Globus pallidus (tissue), 1 donor: ENCODE data around the gene SLX9.
"Not testable (repeated sequence)": the region's sequence is repeated elsewhere in the genome, so short reads cannot be mapped to it uniquely, and the experiment has no call there.

Experiments
- DNase-seq: peaks from one replicate; pipeline ENCODE4 v3.0.0-alpha.2; 2015; ENCODE audit warnings: low spot score

The SLX9 gene

DNA sequence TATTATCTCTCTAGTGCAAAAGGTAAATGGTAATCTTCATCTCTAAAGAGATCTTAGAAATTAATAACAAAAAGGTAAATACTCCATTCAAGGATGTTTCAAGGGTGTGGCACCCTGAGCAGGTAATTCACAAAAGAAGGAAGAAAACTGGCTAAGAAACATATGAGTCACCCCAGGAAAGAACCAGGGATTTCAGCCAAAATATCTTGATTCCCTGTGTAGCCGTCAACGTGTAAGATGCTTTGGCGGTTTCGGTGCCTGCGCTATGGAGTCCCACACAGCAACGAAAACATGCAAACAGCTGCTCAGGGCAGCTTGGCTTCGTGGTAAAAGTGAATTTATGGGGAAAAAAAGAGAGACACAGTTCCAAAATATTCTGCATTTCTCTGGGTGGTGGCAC lies 22.9 kb upstream of the SLX9 start:
- DNase-seq, result no peak

DNA sequence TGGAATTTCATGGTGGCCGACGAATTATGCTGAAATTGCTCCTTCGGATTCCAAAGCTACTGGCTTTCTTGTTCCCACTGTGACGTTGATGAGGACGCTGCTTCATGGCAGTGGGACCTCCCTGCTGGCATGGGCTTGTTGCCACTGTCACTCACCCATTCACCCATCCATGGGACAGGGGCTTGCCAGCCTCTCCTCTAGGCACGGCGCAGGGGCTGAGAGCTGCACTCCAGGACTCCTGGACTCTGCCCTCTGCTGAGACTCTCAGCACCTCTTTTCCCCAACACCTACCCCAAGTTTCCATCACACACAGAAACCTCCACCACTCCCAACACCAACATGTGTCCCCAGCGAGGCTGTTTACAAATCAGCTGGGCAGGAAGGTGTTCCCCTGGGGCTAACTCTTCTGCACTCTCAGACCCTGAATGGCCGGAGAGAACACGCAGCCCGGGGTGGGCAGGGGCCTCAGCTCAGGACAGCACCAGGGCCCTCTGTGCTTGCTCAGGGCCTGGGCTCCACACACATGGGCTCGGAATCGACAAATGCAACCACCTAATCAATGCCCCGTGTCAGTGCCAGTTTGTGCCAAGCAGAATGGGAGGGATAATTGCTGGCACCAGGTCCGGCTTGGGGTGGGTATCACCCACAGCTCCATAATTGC lies 22.3 kb upstream of the SLX9 start:
- no peak for DNase-seq

DNA sequence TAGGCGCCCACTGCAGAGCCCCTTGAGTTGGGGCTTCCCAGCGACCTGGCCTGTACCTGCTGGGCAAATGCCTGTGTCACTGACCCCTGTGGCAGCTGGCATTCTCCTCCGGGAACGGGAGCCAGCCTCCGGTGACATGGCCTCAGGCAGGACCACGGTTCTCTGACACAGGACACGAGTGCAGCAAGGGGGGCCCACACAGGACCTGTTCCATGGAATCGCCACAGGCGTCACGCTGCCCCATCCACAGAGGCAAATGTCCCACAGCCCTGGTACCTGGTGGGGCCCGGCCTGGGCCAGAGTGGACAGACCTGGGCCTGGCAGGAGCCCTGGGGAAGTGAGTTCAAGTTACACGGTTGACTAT lies 21.7 kb upstream of the SLX9 start:
- no peak for DNase-seq

DNA sequence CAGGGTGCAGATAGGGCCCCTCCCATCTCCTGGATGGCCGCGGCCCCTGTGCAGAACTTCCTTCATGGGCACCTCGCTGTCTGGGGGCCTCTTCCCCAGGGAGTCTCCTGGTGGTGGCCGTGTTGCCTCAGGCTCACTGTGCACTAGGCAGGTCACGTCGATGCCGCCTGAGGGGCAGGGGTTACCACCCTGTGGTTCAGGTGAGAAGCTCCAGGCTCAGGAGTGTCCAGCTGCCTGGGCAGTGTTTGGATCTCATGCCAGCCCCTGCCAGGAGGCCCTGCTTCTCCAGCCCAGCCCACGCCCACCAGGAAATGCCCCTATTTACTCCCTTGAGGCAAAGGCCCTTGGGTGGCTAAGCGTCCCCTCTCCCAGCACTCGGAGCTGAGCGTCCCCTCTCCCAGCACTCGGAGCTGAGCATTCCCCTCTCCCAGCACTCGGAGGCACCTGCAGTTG lies 21.2 kb upstream of the SLX9 start:
- no peak for DNase-seq

DNA sequence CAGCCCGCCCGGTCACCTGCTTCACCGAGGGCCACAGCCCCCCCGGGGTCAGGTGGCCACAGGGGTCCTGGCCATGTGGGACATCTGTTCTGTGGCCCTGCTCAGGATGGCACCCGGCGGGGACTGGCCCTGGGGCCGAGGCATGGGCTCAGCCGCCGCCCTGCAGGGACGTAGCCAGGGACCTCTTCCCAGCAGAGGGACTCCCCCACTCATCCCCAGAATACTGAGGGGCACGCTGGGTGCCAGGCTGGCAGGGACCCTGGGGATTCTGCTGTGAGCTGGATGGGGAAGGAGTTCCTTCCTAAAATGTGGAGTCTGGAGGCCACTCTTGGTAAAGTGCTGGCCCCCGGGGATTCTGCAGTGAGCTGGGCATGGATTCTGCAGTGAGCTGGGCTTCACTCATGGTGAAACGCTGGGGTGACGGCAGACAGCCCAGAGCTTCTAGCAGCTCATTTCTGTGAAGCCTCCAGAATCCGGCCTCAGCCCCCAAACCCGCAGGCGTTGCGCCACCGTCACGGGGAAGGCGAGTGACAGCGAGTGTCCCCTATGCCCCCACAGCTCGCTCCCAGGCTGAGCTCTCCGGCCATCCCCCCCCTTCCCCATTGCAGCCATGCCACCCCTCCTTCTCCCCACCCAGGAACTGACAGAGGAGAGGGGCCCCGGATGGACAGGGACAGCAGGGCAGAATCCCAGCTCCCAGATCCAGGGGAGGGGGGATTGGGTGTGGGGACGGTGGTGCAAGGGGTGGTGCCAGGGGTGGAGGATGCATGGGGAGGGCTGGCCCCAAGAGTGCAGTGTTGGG lies 20.5 kb upstream of the SLX9 start:
- DNase-seq, result no peak

DNA sequence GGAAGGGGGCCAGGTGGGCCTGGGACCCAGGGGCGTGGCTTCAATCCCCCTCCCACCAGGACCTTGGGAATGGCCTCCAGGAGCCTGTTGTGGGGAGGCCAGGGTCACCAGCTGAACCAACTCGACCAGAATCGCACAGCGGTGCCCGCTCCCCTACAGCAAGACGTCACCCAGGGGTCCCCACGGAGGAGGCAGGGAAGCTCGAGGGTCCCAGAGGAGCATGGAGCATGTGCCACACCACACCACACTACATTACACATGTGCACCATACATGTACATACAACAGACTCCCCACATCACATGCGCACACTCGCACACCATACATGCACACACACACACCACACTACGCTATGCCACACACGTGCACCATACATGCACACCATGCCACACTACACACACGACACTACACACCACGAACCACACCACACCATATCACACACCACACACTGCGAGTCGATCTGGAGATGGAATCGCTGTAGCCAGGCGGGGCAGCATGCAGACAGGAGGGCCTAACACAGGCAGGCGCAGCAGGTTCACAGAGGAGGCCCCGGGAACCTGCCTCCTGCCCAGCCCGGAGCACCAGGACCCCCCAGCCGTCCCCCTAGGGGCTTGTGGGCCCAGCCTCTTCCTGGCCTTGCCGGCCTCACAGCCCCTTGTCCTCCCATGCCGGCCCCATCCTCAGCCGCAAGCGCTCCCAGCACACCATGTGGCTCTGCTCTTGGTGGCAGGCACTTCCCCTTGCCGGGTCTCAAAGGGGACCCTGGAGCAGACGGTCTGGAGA lies 19.7 kb upstream of the SLX9 start:
- DNase-seq, result no peak

DNA sequence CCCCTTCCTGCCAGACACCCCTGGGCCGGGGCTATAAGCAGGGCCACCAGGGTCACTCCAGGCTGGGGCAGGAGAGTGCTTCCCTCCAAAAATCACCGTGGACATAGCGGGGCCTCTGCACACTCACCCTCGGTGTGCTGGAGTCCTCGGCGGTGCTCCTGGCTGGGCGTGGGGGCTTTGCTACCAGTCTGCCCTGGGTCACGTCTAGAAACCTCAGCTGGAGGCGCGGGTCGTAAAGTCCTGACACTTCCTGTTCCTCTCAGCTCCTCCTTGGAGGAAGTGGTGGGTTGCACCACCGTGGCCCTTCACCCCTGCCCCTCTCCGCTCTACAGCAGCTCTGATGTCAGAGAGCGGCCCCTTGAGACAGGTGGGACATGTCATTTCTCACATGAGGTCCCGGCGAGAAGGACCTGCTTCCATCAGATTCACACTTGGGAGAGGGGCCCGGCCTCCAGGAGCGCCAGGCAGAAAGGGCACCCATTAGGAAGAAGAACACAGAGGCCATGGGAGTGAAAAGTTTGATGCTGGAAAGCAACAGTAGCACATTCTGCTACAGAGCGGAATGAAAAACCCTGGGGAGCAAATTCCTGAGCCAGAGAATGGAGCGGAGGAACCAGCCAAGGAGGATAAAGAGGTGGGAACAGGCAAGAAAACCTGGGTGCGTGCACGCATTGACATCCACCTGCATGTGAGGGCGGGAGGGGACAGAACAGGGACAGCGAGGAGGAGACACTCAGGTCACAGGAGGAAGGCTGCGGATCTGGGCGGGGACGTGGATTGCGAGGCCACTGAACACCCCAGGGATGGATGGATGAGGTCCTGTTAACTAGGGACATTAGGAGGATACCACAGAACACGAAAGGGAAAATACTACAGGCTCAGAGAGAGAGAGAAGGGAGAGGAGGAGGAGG lies 18.9 kb upstream of the SLX9 start, which contains the start of gene ITGB2:
ITGB2 (minus strand) TSS at position 206 of the 911 bp plus-strand sequence. CDS start 10,117 bp downstream, outside the sequence.
- DNase-seq, result no peak

DNA sequence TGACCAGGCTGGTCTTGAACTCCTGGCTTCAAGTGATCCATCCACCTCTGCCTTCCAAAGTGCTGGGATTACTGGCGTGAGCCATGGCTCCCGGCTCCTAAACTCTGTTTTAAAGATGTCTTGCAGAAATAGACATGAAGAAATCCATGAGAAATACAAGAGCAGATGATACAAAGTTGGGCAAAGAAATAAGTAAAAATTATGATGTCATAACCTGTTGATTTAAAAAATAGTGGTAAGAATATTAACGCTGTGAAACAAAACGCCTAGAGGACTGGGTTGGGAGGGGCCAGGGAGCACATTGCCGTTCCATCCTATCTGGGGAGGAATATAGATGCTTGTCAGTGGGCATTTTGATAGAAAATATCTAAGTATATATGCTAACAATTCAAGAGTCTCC lies 17.9 kb upstream of the SLX9 start:
- DNase-seq, result no peak

DNA sequence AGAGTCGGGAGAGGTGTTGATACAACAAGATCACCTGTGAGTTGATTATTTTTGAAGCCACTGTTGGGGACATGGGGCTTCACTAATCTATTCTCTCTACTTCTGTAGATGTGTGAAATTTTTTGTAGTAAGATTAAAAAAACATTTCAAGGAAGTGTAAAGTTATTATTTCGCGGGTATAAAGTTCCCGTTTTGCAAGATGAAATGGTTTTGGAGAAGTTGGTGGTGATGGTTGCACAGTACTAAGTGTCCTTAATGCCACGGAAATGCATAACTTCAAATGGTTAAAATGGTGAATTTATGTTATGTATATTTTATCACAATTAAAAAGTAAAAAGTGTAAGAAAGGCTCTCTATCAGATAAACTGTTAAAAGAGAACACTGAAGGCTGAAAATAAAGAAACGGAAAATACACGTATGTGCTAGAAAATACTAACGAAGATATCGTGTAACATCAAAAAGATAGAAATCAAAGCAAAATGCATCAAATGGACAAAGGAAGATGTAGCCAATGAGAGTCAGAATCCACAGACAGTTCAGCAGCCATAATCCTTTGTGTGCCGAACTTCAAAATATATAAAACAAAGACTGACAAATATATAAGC lies 16.2 kb upstream of the SLX9 start:
- no peak for DNase-seq

DNA sequence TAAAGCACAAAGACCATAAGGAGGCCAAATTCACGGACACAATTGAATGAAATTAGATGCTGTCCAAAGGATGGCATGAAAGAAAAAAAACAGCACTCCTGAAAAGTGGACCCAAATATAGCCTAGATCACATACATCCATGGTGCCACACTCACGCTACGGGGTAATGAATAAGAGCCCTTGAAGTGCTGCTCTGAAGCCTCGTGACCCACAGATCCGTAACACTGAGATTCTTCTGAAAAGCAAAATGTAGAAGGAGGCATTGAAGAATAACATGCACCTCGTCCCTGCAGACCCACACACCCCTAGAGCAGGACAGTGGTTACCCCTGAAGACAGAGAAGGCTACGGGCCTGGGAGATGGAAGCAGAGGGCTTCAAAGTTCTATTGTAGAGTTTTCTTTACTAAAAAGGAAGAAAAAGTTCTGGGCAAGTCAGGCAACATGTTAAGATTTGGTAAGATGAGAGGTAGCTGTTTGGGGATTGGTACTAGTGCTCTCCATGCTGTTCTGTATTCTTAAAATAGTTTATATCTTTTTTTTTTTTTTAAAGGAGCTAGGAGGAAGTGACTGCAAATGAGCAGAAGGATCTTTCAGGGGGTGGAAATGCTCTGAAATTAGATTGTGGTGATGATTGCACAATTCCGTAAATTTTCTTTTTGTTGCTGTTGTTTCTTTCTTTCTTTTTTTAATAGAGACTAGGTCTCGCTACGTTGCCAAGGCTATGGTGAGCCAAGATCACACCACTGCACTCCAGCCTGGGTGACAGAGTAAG lies 15.0 kb upstream of the SLX9 start:
- no peak for DNase-seq

DNA sequence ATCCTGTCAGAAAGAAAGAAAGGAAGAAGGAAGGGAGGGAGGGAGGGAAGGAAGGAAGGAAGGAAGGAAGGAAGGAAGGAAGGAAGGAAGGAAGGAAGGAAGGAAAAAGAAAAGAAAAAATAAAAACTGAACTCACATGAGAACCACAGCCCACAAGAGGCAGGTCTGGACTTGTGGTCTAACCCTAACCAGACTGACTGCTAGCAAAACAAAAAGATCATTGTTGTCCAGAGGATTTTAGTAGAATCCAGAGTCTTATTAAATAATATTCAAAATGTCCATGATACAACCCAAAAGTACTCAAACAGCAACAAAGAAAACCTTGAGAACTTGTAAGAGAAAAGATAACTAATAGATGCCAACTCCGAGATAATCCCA lies 14.5 kb upstream of the SLX9 start:
- DNase-seq, result no peak

DNA sequence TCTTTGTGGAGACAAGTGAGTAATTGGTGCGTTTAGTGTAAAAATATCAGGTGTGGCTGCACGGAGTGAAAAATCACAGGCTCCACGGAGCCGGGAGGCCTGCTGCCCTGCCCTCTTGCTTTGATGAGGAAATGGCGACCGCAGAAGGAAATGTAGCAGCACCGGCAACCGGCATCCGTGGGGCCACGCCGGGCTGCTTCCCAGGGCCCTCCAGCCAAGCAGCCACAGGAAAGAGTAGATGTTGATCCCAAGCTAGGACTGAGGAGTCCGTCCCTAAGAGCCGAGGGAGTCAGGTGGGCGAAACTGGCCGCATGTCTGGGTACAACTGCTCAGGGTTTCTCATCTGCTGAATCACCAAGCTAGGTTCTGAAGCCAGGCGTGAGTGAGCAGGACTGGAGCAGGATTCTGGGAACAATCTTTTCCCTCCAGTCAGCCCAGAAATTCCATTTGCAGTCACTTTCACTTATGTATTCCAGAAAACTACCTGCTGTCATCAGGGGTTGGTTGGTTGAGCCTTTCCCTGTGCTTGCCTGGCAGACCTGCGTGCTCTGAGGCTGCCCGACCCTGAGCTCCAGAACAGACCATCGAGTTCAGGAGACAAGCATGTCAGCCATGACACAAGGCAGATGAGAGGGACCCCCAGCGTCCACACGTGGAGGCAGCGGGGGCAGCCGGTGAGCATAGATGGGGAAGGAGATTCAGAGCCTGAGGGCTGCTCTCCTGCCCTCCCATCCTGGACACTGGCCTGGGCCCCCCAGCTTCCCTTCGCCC lies 13.3 kb upstream of the SLX9 start:
- DNase-seq, result no peak

DNA sequence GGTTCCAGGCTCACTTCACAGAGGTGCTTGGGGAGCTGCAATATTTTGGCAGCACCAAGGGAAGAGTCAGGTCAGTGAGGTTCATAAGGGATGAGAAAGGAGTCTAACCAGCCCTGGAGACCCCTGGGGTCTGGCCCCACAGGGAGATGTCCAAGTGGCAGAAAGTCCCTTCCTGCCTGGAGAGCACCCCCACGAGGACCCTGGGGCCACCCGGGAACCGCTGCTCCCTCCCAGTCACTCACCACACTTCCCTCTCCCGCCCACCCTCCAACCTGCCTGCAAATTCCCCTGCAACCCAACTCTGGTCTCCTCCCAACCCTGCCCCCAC lies 12.6 kb upstream of the SLX9 start:
- DNase-seq, result no peak

DNA sequence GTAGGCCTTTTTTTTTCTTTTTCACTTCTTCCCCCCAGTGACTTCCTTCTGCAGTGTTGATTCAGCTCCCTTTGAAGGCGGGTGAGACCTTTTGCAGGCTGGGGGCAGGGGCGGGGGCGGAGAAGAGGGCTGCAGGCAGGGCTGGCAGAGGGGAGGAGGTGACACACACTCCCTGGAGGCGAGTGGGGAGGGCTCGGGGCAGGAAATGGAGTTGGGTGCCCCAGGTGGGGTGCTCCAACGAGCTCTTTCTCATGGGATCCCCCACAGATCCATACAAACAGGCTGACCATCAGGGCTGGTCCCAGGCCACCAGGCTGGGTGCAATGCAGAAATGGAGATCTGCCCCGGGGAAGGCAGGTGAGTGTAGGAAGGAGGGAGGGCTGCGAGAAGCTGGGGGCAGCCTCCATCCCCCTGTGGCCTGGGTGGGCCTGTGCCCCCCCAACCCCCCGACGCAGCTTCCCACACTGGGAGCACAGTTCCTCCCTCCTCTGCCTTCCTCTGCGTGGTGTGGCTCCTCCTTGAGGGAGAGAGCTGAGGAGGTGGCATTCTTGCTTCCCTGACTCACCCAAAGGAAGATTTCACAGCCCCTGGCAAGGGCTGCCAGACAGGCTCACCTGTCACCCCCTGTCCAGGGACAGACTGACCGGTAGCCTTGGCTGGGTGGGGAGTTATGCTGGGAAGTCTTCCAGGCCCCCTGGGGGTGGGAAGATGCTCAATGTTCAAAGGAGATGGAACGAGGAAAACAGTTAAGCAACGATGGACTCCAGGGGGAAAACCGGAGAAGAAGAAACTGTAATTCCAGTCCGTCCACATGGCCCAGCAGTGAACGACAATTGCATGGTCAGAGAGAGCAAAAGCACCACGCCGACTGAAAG lies 12.0 kb upstream of the SLX9 start:
- no peak for DNase-seq

DNA sequence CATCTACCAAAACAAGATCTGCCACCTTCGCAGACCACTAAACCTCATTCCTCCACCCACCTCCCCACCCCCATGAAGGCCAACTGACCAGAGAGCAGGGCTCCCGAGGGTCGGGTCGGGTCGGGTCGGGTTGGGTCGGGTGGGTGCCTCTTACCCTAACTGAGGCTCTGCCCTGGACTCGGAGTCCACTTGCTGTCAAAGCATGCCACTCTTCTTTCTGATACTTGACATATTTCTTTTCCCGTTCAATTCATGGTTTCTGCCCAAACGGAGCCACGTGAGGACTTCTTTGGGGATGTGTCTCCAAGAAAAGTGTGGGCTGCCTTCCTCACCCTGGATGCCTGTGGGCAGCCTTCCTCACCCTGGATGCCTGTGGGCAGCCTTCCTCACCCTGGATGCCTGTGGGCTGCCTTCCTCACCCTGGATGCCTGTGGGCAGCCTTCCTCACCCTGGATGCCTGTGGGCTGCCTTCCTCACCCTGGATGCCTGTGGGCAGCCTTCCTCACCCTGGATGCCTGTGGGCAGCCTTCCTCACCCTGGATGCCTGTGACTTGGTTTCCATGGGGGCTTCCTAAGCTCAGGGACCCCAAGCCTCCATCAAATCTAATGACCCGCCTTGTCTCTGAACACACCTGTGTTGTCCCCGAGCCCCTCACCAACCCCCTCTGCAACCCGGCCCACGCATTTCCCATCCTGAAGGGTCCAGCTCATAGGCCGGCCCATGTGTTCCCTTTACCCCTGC lies 11.2 kb upstream of the SLX9 start:
- not testable (repeated sequence) for DNase-seq

DNA sequence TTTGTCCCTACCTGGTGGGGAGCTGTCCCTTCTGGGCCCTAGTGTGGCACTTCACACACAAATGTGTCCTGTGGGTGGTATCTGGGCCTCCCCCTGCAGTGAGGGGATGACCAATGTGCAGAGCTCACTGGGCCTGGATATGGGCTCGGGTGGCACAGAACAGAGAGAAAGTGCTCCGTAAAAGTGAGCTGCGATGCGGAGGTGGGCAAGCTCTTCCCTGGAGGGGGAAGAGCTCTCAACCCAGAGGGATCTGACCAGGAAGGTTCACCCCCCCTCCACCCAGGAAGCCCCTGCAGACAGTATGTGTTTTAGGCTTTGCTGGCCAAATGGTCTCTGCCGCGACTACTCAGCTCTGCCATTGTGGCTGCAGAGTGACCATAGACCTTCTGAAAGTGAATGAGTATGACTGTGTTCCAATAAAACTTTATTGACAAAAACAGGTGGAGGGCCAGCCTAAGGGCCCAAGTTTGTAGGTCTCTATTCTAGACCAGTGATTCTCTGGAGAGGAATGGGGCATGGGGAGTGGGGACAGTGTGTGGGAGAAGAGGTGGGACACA lies 10.5 kb upstream of the SLX9 start:
- DNase-seq, result no peak

DNA sequence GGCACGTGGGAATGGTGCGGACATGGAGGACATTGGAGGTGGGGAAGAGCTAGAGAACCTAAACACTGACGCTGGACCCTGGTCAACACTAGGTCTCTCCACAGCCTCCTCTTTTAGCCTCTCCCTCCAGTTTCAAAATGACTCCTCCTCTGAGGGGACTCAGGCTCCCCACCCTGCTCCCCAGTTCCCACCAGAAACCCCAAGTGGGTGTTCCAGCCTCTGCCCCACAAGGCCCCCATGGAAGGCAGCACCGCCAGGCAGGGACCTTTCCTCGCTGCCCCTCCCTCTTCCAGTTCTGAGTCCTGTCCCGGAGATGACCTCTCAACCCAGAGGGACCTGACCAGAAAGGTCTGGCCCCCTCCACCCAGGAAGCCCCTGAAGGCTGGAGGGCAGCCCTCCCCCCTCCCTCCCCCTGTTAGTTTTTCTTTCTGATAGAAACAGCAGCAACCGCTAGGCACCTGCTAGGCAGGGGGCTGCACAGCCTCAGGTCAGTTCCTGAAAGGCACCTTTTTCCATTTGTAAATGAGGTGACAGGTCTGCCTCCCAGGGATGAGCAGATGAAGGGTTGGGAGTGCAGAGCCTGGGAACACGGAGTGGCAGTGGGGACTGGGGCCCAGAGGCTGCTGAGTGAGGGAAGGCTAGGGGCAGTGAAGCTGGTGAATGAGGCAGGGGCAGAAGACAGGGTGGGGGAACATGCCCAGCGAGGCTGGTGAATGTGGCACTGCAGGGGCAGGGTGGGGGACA lies 9.9 kb upstream of the SLX9 start:
- DNase-seq, result no peak
